NOMO-1 treated with DMSO at 0.1 percent for 48 hours (cell line): ENCODE results near the gene RGS6.

ENCODE experiments used
- DNase-seq: peaks from one replicate; lab custom pipeline; 2025; ENCODE audit not compliant: unreplicated experiment; lab: John Stamatoyannopoulos, UW

RGS6 gene

DNA sequence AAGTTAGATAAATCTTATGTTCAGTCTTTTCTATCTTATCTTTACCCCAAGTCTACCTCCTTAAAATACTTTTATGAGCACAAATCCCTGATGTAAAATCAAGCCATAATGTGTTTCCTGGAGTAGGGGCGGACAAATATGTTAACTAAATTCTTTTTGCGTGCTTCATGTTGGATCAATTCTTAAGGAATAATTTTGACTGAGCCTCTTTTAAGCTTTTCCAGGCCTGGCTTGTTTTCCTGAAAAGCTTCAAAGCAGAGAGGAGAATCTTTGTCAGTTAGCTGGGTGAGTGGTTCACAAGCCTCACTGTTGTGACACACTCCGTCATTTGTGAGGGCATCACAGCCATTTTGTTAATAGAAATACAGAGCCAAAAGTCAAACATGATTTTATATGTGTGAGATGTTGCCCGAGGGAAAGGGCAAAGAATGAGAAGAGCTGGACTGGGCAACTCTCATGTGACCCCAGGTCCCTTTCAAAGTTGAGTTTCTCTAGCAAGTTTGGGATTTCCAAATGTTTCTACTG is 468.9 kb downstream of the RGS6 start:
- DNase-seq: no peak

- no peak for DNase-seq
Observed at GRCh38 chr14:72401632-72402376, 469.6 kb downstream of the RGS6 start.

DNA sequence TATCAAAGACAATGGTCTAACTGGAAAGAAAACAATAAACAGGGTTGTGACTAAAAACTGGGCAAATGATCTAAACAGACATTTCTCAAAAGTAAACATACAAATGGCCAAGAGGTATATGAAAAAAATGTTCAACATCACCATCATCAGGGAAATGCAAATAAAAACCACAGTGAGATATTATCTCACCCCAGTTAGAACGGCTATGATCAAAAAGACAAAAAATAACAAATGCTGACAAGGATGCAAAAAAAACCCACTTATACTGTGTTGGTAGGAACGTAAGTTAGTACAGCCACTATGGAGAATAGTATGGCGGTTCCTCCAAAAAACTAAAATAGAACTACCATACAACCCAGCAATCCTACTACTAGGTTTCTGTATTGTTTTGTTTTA is 470.1 kb downstream of the RGS6 start:
- no peak for DNase-seq

DNA sequence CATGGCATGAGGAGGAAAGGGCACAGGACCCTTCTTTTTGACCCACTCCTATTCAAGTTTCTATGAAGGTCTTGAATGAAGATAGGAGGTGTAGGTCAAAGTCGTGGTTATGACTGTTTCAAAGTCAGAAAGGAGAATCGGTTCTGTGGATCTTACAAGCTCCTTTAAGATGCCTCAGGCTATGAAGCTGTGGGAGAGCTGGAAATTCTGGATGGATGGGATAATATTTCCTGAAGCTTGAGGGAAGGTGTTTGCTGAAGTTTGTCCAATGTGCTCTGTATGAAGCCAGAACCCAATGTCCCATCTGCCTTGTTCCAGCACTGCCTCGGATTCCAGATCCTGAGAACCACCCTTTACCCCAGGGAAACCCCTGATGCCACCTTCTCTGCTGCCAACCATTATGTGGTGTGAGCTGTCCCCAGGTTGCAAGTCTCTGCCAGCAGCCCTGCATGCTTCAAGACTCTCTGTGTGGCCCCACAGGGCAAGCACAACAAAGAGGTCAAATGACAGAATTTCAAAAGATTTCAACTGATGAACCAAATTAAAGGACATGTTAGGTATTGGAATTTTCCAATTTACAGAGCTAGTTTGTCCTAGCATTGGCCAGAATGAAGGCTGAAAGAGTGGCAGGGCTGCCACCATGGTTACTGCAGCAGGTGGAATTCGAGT is 472.0 kb downstream of the RGS6 start:
- DNase-seq: no peak

- no peak for DNase-seq
Observed at GRCh38 chr14:72404998-72405397, 472.8 kb downstream of the RGS6 start.

DNA sequence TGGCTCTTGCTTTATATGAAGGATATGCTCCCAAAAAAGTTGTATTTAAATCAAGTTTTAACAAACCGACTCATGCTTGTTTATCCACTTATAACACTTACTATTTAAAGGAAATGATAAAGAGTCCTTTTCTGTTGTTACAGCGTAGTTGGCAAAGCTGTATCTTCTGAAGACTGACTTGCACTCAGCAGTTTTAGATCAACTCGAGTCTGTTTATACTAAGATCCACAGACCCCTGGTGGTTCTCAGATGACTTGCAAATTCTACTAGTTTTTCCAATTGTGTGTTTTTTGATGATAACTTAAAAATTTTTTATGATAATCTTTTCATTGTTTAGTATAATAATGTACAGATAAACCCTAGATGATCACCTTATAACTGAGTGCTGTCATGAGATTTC is 475.8 kb downstream of the RGS6 start:
- no peak for DNase-seq

GRCh38 chr14:72409047-72409446 is 476.8 kb downstream of the RGS6 start:
- no peak for DNase-seq

GRCh38 chr14:72416081-72416849 is 484.0 kb downstream of the RGS6 start:
- DNase-seq: no peak

DNA sequence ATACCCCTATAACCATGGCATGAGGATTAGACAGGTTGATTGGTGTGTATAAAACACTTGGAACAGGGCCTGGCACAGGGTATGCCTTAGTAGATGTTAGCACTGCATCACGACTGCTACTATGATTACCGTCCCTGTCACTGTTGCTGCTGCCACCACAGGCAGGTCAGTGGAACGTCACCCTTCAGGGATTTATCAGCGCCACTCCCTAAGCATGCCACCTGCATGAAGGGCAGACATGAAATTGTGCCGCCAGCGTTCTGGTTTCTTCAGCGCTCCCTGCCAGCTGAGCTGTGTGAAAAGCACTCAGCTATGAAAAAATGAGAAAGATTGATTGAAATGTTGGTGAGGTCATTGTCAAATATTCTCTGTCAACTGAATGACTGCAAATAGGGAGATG is 484.7 kb downstream of the RGS6 start:
- no peak for DNase-seq

GRCh38 chr14:72418806-72419205 is 486.6 kb downstream of the RGS6 start:
- no peak for DNase-seq

- DNase-seq: no peak
Observed at GRCh38 chr14:72419226-72419775, 487.1 kb downstream of the RGS6 start.

GRCh38 chr14:72420749-72421474 is 488.7 kb downstream of the RGS6 start:
- peak; percentile 65 for DNase-seq

DNA sequence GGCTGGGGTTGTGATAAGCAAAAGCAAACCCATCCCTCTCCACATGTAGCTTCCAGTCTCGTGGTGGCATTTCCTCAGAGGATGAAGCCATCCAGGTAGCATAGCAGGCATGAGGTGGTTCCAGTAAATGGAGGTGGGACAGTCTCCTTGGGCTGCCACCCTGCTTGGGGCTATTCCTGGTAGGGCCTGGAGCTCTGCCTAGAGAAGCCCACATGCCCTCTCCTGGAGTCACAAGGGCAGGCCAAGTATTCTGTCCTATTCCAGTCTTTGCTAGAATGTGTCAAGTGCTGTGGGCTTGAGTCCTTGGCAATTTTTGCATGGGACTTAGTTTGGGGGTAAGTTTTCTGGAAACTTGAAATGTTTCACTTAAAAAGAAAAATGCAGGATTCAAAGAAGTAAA is 491.7 kb downstream of the RGS6 start:
- no peak for DNase-seq

GRCh38 chr14:72430457-72430856 is 498.2 kb downstream of the RGS6 start:
- DNase-seq: no peak

- no peak for DNase-seq
Observed at GRCh38 chr14:72432748-72433147, 500.5 kb downstream of the RGS6 start.

DNA sequence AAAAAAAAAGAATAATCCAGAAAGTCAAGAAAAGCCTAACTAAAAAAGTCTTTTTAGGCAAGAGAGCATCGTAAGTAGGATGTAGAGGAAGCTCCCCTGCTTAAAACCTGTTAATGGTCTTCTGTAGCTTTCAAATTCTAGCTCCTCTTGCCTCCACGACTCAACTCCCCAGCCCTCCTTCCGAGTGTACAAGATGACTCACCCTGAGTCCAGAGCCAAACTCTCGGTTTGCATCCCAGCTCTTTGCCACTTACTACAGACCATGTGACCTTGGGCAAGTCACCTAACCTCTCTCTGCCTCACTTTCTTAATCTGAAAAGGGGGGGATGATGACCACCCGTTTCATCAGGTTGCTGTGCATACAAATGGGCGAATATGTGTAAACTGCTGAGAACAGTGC is 501.3 kb downstream of the RGS6 start:
- DNase-seq: no peak

DNA sequence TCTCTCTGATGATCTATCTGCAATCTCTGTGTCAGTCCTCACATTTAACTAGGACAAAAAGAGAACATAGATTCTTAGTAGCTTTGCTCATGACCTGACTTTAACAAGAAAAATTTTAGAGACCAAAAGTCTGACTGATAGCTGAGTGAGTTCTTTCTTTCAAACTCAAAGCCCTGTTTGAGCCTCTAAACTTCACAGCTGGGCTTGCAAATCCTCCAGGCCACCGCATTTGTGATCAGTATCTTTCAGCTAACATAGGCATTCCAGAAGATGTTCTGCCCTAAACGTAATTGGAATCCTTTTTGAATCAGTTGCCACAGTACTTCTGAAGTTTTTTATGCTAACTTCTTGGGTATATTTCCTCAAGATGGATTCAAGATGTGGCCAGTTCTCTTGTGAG is 502.6 kb downstream of the RGS6 start:
- DNase-seq: no peak

DNA sequence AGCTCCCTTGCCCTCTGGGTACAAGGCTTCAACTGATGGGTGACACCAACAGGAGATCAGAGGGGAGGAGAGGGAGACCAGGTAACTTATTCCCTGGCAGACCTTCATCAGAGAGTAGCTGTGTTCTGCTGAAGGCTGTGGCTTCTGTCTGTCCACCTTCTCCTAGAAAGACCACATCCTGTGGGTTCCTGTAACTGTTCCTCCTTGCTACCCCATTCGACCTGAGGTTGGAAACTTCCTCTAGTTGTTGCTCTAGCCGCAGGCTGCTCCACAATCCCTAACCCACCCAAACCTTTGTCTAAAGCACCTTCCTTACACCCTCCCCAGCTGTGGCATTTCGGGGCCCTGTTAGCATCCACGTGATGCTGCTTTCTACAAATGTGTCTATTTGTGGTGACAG is 507.5 kb downstream of the RGS6 start:
- peak; percentile 38 for DNase-seq

DNA sequence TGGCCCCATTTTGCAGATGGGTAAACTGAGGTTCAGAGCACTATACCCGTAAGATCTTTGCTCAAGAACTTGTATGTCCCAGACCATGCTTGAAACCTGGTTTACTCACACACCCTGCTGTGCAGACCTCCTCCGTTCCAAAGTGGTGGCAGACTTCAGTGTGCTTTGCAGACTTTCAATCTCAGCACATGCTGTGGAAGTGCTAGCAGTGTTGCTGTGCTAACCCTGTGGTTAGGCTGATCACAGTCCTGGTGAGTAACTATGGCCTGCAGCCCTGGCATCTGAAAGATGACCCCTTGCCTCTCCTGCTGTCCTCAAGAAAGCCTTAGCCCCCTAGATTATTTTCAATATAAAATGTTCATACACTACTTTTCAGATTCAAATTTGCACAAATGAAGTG is 511.0 kb downstream of the RGS6 start:
- DNase-seq: no peak

DNA sequence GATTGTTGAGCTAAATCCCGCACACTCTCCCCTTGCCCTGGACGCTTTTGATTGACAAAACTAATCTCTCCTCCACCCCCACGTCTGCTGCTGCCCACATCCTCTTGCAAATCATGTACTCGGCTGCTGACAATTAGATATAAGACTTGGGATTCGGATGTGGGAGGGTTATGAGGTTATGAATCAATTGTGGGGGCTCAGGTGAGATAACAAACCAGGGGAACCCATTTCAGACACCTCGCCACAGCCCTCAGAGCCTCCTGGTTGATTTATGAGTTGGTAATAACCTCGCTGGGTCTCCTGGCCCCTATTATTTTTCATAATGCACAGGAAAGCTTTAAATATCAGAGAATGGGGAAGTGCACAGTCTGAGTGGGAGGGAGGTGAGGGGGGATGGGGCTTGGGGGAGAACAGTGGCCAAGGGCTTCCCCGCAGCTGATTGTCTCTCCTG is 511.8 kb downstream of the RGS6 start:
- DNase-seq: peak; percentile 63

GRCh38 chr14:72444701-72445100 is 512.5 kb downstream of the RGS6 start:
- DNase-seq: no peak
